K562 (cell line): ENCODE measurements around the gene PDLIM4. TPM values are rescaled to one million over a fixed set of nuclear protein-coding genes. Genes with fewer than 3 reads are reported as not detected.

Experiments used
- ATAC-seq: fragments of 200-7000 bp; cut with Tn5 transposase; 3 replicates; pipeline ENCODE4 v1.9.1; 2020; ENCODE audit warnings: moderate library complexity
- BruUV-seq: library from RNA; stranded (reverse); fragments of 400-500 nt; replicated peaks from 2 replicates; lab custom pipeline; 2021; lab: Mats Ljungman, UMichigan
- CTCF ChIA-PET: fragments of 300-600 bp; formaldehyde crosslinking; extraction: SDS; loops from one replicate; lab custom pipeline; 2021; ENCODE audit warnings: low intra/inter-chr PET ratio; lab: Yijun Ruan, JAX
- POLR2A ChIA-PET: fragments of 300-600, 350-650 bp; sonication (Branson Sonifier 250); formaldehyde crosslinking; extraction: SDS; loops from one replicate; lab custom pipeline; 2021; ENCODE audit warnings: antibody characterized with exemption, inconsistent platforms; lab: Yijun Ruan, JAX
- DNase-seq, 4 experiments: peaks; one replicate each; pipeline versions ENCODE4 v3.0.0 to v3.0.0-alpha.2; 2011 to 2018; ENCODE audit warnings: low spot score in 3 of 4, mixed read lengths in 3 of 4; ENCODE audit errors: extremely low read depth in 1 of 4
- FAIRE-seq: peaks from 2 replicates; lab custom pipeline; 2011; peaks lifted over from hg19 to GRCh38; lab: Jason Lieb, UNC
- H2AFZ ChIP-seq: 2 replicates; pipeline ENCODE4 v1.6.0; 2011; ENCODE audit warnings: low read depth, low read length, control low read depth, inconsistent platforms
- H3K27ac ChIP-seq: fragments of 200-600 bp; 3 replicates; pipeline ENCODE4 v1.8.0; 2011; ENCODE audit warnings: low read depth, mild to moderate bottlenecking, control low read depth, inconsistent platforms, low read length, moderate library complexity, mixed read lengths; ENCODE audit errors: extremely low read depth
- H3K27me3 ChIP-seq, 2 experiments: fragments of 300-600 bp in 1 of 2; 2 replicates in 1 of 2; 3 replicates in 1 of 2; pipeline versions ENCODE4 v1.6.0 to v1.8.0; 2011; ENCODE audit warnings: inconsistent platforms in 2 of 2, low read length in 2 of 2, mild to moderate bottlenecking in 1 of 2, mixed read lengths in 1 of 2, moderate library complexity in 1 of 2; ENCODE audit not compliant: control insufficient read depth in 2 of 2, insufficient read depth in 2 of 2
- H3K36me3 ChIP-seq: fragments of 300-600 bp; 3 replicates; pipeline ENCODE4 v1.8.0; 2011; ENCODE audit warnings: mild to moderate bottlenecking, low read length, inconsistent platforms; ENCODE audit not compliant: control insufficient read depth, insufficient read depth
- H3K4me1 ChIP-seq, 2 experiments: fragments of 200-600 bp in 1 of 2; replicated peaks in 1 of 2; 2 replicates in 1 of 2; 3 replicates in 1 of 2; pipeline versions ENCODE4 v1.5.1 to v1.8.0; 2011; ENCODE audit warnings: inconsistent platforms in 2 of 2, low read length in 2 of 2, mild to moderate bottlenecking in 1 of 2, mixed read lengths in 1 of 2, moderate library complexity in 1 of 2; ENCODE audit not compliant: control insufficient read depth in 2 of 2, insufficient read depth in 2 of 2
- H3K4me2 ChIP-seq: 2 replicates; pipeline ENCODE4 v1.6.1; 2011; ENCODE audit warnings: low read length, control low read depth, inconsistent platforms, mixed read lengths; ENCODE audit not compliant: insufficient read depth
- H3K4me3 ChIP-seq: fragments of 200-600 bp; sonication (generic), shearing (Covaris generic); 2 replicates; pipeline ENCODE4 v1.5.1; 2016; ENCODE audit warnings: control low read depth, inconsistent platforms
- H3K79me2 ChIP-seq: fragments of 200-600 bp; 3 replicates; pipeline ENCODE4 v1.8.0; 2011; ENCODE audit warnings: low read length, inconsistent platforms; ENCODE audit not compliant: control insufficient read depth, insufficient read depth
- H3K9ac ChIP-seq, 2 experiments: 2 replicates each; pipeline versions ENCODE4 v1.6.0 to v1.6.1; 2011; ENCODE audit warnings: low read depth in 2 of 2, low read length in 2 of 2, control low read depth in 1 of 2, inconsistent platforms in 1 of 2, mild to moderate bottlenecking in 1 of 2, mixed read lengths in 1 of 2; ENCODE audit not compliant: insufficient read depth in 1 of 2
- H3K9me1 ChIP-seq: one replicate; pipeline ENCODE4 v1.6.0; 2011; ENCODE audit warnings: inconsistent platforms, mild to moderate bottlenecking, low read length, moderate library complexity; ENCODE audit not compliant: control insufficient read depth, insufficient read depth
- H3K9me3 ChIP-seq: replicated peaks from 2 replicates; pipeline ENCODE4 v1.5.1; 2011; ENCODE audit warnings: low read depth, low read length, inconsistent platforms; ENCODE audit not compliant: control insufficient read depth, insufficient read depth
- H4K20me1 ChIP-seq: replicated peaks from 2 replicates; pipeline ENCODE4 v1.6.1; 2011; ENCODE audit warnings: low read length, inconsistent platforms, mixed read lengths; ENCODE audit not compliant: control insufficient read depth, insufficient read depth
- BCL6 ChIP-seq: fragments of 250-450 bp; sonication (Bioruptor Pico); IDR thresholded peaks from 2 replicates; pipeline ENCODE4 v1.4.0; 2020
- BMI1 ChIP-seq: fragments of 150-350 bp; IDR thresholded peaks from 2 replicates; pipeline ENCODE4 v1.6.1; 2014; ENCODE audit warnings: low read length
- BRF1 ChIP-seq: IDR thresholded peaks from 3 replicates; pipeline ENCODE4 v1.6.1; 2011; ENCODE audit warnings: borderline replicate concordance, mild to moderate bottlenecking; ENCODE audit not compliant: insufficient read length; ENCODE audit errors: extremely low read depth
- DDX20 ChIP-seq: fragments of 450-650 bp; IDR thresholded peaks from 2 replicates; pipeline ENCODE4 v1.6.1; 2016; ENCODE audit warnings: missing genetic modification characterization, low read depth, mild to moderate bottlenecking, missing compliant biosample characterization, moderate library complexity
- FOS ChIP-seq: IDR thresholded peaks from 3 replicates; pipeline ENCODE4 v1.6.1; 2011; ENCODE audit not compliant: insufficient read length; ENCODE audit errors: extremely low read depth
- FOXJ3 ChIP-seq: sonication (generic); formaldehyde crosslinking; IDR thresholded peaks from 2 replicates; pipeline ENCODE4 v1.4.0; 2020; ENCODE audit warnings: mild to moderate bottlenecking, missing genetic modification reagents
- HNRNPL ChIP-seq: fragments of 200-400 bp; formaldehyde crosslinking; IDR thresholded peaks from 2 replicates; pipeline ENCODE4 v1.6.1; 2017; ENCODE audit warnings: low read depth, mild to moderate bottlenecking, low read length
- MBD2 ChIP-seq: sonication (generic); IDR thresholded peaks from 2 replicates; pipeline ENCODE4 v1.6.1; 2016; ENCODE audit warnings: low read depth, borderline replicate concordance
- MYBL2 ChIP-seq, 2 experiments: fragments of 450-650 bp in 1 of 2; sonication (generic) in 1 of 2; formaldehyde crosslinking in 1 of 2; IDR thresholded peaks; 2 replicates each; pipeline versions ENCODE4 v1.6.1 to v1.8.1; 2017 to 2022; ENCODE audit warnings: borderline replicate concordance in 1 of 2, inconsistent platforms in 1 of 2, low read depth in 1 of 2, mild to moderate bottlenecking in 1 of 2, missing genetic modification reagents in 1 of 2, moderate library complexity in 1 of 2
- RB1 ChIP-seq: fragments of 450-650 bp; IDR thresholded peaks from 2 replicates; pipeline ENCODE4 v1.6.1; 2017; ENCODE audit warnings: low read depth, mild to moderate bottlenecking
- SMARCC2 ChIP-seq: fragments of 450-650 bp; IDR thresholded peaks from 2 replicates; pipeline ENCODE4 v1.6.1; 2017; ENCODE audit warnings: antibody characterized with exemption, moderate library complexity, mild to moderate bottlenecking, low read depth
- ZBTB8A ChIP-seq: fragments of 450-650 bp; IDR thresholded peaks from 2 replicates; pipeline ENCODE4 v1.6.1; 2018; ENCODE audit warnings: mild to moderate bottlenecking, moderate library complexity; ENCODE audit not compliant: partially characterized antibody
- ZNF143 ChIP-seq: sonication (generic); formaldehyde crosslinking; IDR thresholded peaks from 2 replicates; pipeline ENCODE4 v1.9.0; 2022; ENCODE audit warnings: mild to moderate bottlenecking, missing genetic modification reagents
- ZNF184 ChIP-seq: sonication (generic); formaldehyde crosslinking; IDR thresholded peaks from 2 replicates; pipeline ENCODE4 v1.5.0; 2020; ENCODE audit warnings: missing genetic modification reagents
- ZNF311 ChIP-seq: fragments of 250-450 bp; sonication (Bioruptor Pico); IDR thresholded peaks from 2 replicates; pipeline ENCODE4 v1.4.0; 2020; ENCODE audit warnings: mild to moderate bottlenecking, moderate library complexity
- ZNF780A ChIP-seq: fragments of 250-450 bp; sonication (Bioruptor Pico); IDR thresholded peaks from 2 replicates; pipeline ENCODE4 v1.5.0; 2021; ENCODE audit warnings: mild to moderate bottlenecking
- WGBS: fragments of 100-300 bp; shearing (Covaris generic); methylation state at CpG from one replicate; pipeline ENCODE4 v1.1.6; 2016; ENCODE audit warnings: low coverage, mixed read lengths; ENCODE audit not compliant: insufficient coverage; ENCODE audit errors: missing lambda C conversion rate; 5-methylcytosine and 5-hydroxymethylcytosine counted together
- in situ Hi-C: fragments of 300-500 bp; cut with MboI; formaldehyde crosslinking; loops from 4 replicates; pipeline ENCODE4 v1.15.0; 2018; ENCODE audit warnings: inconsistent platforms, mixed read lengths
- intact Hi-C: fragments of 100-400 bp; cut with micrococcal nuclease; formaldehyde crosslinking; loops from 2 replicates; pipeline ENCODE4 v1.14.2; 2022
- polyA plus RNA-seq, 8 experiments: library from polyadenylated mRNA; depleted of rRNA in 4 of 8; stranded (reverse) in 5 of 8; unstranded in 3 of 8; fragments of >200 nt; fragmentation: Nextera tagmentation in 2 of 8; fragmentation: Illumina TruSeq in 1 of 8; extraction: Ambion mirVana in 2 of 8; extraction: Trizol in 1 of 8; gene quantifications; 2 replicates each; pipeline versions ENCODE4 v1.2.1 to v1.2.3, GENCODE V29; 2011 to 2014; ENCODE audit warnings: inconsistent platforms in 1 of 8, missing spikeins in 1 of 8
- total RNA-seq, 7 experiments: library from RNA; depleted of rRNA in 6 of 7; stranded (reverse); fragments of >200 nt in 6 of 7; fragmentation: Illumina TruSeq in 2 of 7; extraction: Trizol in 2 of 7; gene quantifications; 2 replicates each; pipeline versions ENCODE4 v1.2.1 to v1.2.3, GENCODE V29; 2011 to 2021; ENCODE audit warnings: low replicate concordance in 1 of 7
- TF ChIP-seq, protein P1 (sequence below): fragments of 450-650 bp; formaldehyde crosslinking; IDR thresholded peaks from 2 replicates; pipeline ENCODE4 v1.4.0; 2020; ENCODE audit warnings: mild to moderate bottlenecking
- TF ChIP-seq, protein P2 (sequence below): sonication (generic); formaldehyde crosslinking; IDR thresholded peaks from 2 replicates; pipeline ENCODE4 v1.9.0; 2022; ENCODE audit warnings: mild to moderate bottlenecking, missing genetic modification reagents
- TF ChIP-seq, protein P3 (sequence below): sonication (generic); formaldehyde crosslinking; IDR thresholded peaks from 2 replicates; pipeline ENCODE4 v1.8.0; 2023; ENCODE audit warnings: mild to moderate bottlenecking, missing genetic modification reagents

The PDLIM4 gene
- total and polyA plus RNA-seq, 9 of the 15 experiments (the other 6 are each of a cell fraction or from before 2014, with no cell fraction given) = 0.28 to 32.8 (median 13.1) TPM

DNA sequence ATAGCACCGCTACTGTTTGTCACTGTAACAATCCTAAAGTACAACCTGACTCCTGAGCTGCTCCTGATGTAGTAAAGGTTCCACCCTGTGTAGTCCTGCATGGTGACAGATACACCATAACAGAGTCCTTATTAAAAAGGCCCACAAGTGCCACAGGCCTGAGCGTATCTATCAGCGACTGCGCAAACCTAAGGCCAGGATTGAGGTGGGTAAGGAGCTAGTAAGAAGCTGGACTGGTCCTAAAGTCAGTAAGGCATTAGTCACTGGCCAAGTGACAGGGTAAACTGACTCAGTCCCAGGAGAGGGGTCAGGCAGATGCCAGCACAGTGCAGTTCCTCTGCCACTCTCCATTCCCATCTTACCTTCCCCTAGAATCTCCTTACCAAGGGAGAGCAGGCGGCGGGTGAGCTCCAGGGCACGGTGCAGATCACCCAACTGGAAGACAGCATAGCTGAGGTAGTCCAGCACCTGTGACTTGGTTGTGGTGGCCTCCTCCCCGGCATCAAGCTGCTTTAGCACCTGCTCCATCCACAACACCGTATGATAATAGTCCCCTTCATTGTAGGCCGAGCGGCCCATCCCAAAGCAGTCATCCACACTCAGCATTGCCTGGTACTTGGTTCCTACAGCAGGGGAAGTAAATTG lies 47.5 kb upstream of the PDLIM4 start (continued):
- TF ChIP-seq ZNF780A (no peak), MYBL2 (IDR thresholded peaks at IDR 0.05; ENCODE audit: low read depth) (no peak), MYBL2 (CRISPR knock-in tag; IDR thresholded peaks at IDR 0.05; ENCODE audit: borderline replicate concordance) (no peak), ZNF184 (CRISPR knock-in tag) (no peak), ZNF143 (CRISPR knock-in tag) (no peak), BMI1 (no peak), MBD2 (no peak)
- TF ChIP-seq, protein P1, sequence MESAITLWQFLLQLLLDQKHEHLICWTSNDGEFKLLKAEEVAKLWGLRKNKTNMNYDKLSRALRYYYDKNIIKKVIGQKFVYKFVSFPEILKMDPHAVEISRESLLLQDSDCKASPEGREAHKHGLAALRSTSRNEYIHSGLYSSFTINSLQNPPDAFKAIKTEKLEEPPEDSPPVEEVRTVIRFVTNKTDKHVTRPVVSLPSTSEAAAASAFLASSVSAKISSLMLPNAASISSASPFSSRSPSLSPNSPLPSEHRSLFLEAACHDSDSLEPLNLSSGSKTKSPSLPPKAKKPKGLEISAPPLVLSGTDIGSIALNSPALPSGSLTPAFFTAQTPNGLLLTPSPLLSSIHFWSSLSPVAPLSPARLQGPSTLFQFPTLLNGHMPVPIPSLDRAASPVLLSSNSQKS (CRISPR knock-in tag) = no peak

DNA sequence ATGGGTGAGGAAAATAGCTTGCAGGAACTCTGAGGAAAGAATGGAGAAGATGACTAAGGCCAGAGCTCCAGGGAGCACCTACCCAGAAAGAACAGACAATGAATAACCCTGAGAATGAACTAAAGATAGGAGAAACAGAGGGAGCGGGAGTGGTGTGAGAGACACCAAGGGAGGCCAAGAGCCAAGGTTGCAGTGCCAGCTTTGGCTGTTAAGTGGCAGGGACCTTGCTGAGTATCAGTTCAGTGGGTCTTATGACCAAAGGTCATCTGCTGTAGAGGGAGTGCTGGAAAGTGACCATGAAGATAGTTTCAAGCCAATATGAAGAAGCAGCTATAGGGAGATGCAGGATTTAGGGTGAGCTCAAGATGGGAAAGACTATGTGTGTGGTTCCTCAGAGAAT lies 46.6 kb upstream of the PDLIM4 start:
- CTCF ChIA-PET = no interaction called here

More for the DNA sequence above, 46.6 kb upstream of the PDLIM4 start:
- H3K79me2 ChIP-seq = no peaks in the 10 kb centered on the region
- no peaks in the 10 kb centered on the region for H4K20me1 ChIP-seq
- intact Hi-C loops (no loop called here), in situ Hi-C loops (no loop called here)
- H3K9ac ChIP-seq = no peak overlapping the region
- H3K9me3 ChIP-seq = no peaks in the 10 kb centered on the region
- DNase-seq = no peak
- POLR2A ChIA-PET = interaction anchor here (1.0 to 2.4 kb wide), 5 partner anchors 9 to 17 kb away, joined by 5 to 11 read pairs (median 6); partner anchors contain the start of gene P4HA2
- no peaks in the 10 kb centered on the region for H3K27me3 ChIP-seq
- no peak for ATAC-seq
- peaks cover 0 to 7% of the 10 kb centered on the region in 2 experiments; a peak in 1 of 5 replicates for H3K4me1 ChIP-seq
- H3K4me2 ChIP-seq = no peak overlapping the region
- H3K4me3 ChIP-seq = no peak overlapping the region
- no peak overlapping the region for H2AFZ ChIP-seq
- no TSS peak for BruUV-seq
- H3K27ac ChIP-seq = no peak overlapping the region
- H3K9me1 ChIP-seq = no peaks in the 10 kb centered on the region
- FAIRE-seq = no peak
- WGBS = 88% methylated on average over 1 of the region's 1 CpG
- peaks cover 32% of the 10 kb centered on the region; the same call in 2 of the 3 replicates for H3K36me3 ChIP-seq
- TF ChIP-seq SMARCC2 (no peak), BCL6 (no peak), ZBTB8A (no peak), ZNF311 (CRISPR knock-in tag) (no peak), HNRNPL (no peak), BRF1 (no peak), DDX20 (tag) (no peak), FOXJ3 (CRISPR knock-in tag) (no peak), RB1 (no peak), FOS (no peak)
- TF ChIP-seq, protein P2, sequence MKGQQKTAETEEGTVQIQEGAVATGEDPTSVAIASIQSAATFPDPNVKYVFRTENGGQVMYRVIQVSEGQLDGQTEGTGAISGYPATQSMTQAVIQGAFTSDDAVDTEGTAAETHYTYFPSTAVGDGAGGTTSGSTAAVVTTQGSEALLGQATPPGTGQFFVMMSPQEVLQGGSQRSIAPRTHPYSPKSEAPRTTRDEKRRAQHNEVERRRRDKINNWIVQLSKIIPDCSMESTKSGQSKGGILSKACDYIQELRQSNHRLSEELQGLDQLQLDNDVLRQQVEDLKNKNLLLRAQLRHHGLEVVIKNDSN = no peak
- TF ChIP-seq, protein P3, sequence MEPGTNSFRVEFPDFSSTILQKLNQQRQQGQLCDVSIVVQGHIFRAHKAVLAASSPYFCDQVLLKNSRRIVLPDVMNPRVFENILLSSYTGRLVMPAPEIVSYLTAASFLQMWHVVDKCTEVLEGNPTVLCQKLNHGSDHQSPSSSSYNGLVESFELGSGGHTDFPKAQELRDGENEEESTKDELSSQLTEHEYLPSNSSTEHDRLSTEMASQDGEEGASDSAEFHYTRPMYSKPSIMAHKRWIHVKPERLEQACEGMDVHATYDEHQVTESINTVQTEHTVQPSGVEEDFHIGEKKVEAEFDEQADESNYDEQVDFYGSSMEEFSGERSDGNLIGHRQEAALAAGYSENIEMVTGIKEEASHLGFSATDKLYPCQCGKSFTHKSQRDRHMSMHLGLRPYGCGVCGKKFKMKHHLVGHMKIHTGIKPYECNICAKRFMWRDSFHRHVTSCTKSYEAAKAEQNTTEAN (CRISPR knock-in tag) = no peak
